Mucosa of descending colon (tissue), 3 donors: ENCODE results near the gene FRMD1. TPM values are rescaled to one million over a fixed set of nuclear protein-coding genes. Genes with fewer than 3 reads are reported as not detected.

ENCODE experiments used
- ATAC-seq: fragments of 200-7000 bp; cut with Tn5 transposase; one replicate; pipeline ENCODE4 v1.9.1; 2020; ENCODE audit warnings: mild to moderate bottlenecking, moderate library complexity
- DNase-seq, 3 donors: peaks; one replicate each; pipeline ENCODE4 v3.0.0-alpha.2; 2020
- H3K36me3 ChIP-seq: fragments of 200-600 bp; one replicate; pipeline ENCODE4 v1.8.0; 2021; ENCODE audit warnings: low read depth, mild to moderate bottlenecking
- H3K4me1 ChIP-seq: fragments of 200-600 bp; one replicate; pipeline ENCODE4 v1.8.0; 2021; ENCODE audit warnings: low read depth, mild to moderate bottlenecking
- H3K4me3 ChIP-seq: fragments of 200-600 bp; one replicate; pipeline ENCODE4 v1.8.0; 2021; ENCODE audit warnings: mild to moderate bottlenecking
- H3K9me3 ChIP-seq: fragments of 200-600 bp; one replicate; pipeline ENCODE4 v1.8.0; 2021; ENCODE audit warnings: mild to moderate bottlenecking
- intact Hi-C, 2 donors: fragments of 100-400 bp; cut with DNase I in 1 of 2; cut with micrococcal nuclease in 1 of 2; formaldehyde crosslinking; loops; one replicate each; pipeline versions ENCODE4 v1.11.0 to v1.11.1; 2022; cut with DNase I, micrococcal nuclease
- total RNA-seq, 3 donors: library from RNA; stranded (reverse); fragmentation: NEBNext Ultra II Directional in 2 of 3; extraction: Animal tissue kit (Norgen Biotek cat#: 25700) in 2 of 3; gene quantifications; one replicate each; pipeline versions ENCODE4 v1.2.1 to v1.2.4, GENCODE V29; 2021 to 2023
- TF ChIP-seq, protein P1 (sequence below): fragments of 200-600 bp; IDR thresholded peaks from one replicate; pipeline ENCODE4 v1.8.0; 2022; ENCODE audit warnings: antibody characterized with exemption, mild to moderate bottlenecking
- donor health status: DM: no; HTN: no; CAD: no; lungs with moderate emphysema.
- donor health status: DM: no; HTN: no; CAD: no.
- donor health status: DM: no; HTN: yes; CAD: no.

The FRMD1 gene
- total RNA-seq, 3 donors from 2014 or later: 14.3 to 57.5 (median 17.1) TPM

DNA sequence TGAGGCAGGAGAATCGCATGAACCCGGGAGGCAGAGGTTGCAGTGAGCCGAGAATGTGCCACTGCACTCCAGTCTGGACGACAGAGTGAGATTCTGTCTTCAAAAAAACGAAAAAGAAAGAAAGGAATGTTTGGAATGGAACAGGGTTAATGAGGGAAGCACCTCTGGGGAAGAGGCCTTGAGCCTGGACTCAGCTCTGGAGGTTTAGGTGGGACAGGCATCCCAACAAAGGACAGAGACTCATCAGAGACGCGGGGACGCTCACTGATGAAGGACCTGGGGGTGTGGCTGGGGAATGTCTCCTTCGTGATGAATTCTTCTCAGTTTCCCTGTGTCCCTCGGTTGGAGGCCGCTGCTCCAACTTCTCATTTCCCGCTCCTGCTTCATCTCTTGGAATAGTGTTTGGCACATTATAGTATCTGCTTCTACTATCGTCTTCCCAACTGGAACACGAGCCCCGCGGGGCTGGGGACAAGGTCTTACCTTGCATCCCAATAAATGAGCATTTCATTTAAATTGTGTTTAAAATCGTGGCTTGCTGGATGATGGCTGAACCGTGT is 54.0 kb downstream of the FRMD1 start:
- intact Hi-C loops: no loop called here
- no peak for ATAC-seq
- TF ChIP-seq, protein P1, sequence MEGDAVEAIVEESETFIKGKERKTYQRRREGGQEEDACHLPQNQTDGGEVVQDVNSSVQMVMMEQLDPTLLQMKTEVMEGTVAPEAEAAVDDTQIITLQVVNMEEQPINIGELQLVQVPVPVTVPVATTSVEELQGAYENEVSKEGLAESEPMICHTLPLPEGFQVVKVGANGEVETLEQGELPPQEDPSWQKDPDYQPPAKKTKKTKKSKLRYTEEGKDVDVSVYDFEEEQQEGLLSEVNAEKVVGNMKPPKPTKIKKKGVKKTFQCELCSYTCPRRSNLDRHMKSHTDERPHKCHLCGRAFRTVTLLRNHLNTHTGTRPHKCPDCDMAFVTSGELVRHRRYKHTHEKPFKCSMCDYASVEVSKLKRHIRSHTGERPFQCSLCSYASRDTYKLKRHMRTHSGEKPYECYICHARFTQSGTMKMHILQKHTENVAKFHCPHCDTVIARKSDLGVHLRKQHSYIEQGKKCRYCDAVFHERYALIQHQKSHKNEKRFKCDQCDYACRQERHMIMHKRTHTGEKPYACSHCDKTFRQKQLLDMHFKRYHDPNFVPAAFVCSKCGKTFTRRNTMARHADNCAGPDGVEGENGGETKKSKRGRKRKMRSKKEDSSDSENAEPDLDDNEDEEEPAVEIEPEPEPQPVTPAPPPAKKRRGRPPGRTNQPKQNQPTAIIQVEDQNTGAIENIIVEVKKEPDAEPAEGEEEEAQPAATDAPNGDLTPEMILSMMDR: no peak

DNA sequence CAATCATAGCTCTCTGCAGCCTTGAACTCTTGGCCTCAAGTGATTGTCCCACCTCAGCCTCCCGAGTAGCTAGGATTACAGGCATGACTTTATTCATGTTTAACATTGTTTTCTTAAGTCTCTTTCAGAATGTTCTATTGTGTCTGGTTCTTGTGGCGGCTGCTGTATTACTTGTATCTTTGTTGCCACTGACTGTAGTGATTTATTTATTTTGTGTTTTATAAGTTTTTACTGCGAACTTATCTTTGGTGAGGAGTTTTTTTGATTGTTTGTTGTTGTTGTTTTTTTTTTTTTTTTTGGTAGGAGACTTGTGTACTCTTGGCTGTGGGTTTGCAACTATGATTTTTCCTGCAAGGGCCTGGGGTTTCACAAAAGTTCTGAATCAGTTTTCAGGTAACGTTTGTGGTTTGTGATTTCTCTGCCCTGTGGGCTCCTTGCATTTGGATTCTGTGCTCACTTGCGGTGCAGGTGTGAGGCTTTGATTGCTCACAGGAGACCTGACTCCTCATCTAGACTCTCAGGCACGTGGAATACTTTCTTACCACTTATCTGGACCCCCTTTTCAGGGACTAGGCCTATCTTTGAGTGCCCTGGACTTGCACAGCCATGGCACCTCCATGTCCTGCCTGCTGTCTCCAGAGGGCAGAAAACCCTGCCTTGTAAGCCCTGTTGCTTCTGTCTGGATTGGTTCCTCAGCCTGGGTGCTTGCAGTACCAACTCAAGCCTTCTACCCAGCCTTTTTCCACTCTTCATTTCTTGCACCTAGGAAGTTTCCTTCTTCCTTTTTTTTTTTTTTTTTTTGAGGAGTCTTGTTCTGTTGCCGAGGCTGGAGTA is 56.3 kb downstream of the FRMD1 start:
- Histone ChIP-seq H3K4me3 (no peak overlapping the region), H3K36me3 (no peaks in the 10 kb centered on the region), H3K9me3 (no peaks in the 10 kb centered on the region), H3K4me1 (peaks cover 13% of the 10 kb centered on the region)
- ATAC-seq (peak; percentile 25), DNase-seq (peak in 1 of 3 donors; percentile 11)
- TF ChIP-seq, protein P1: no peak
- intact Hi-C loops: no loop called here

More for the DNA sequence above, 54.0 kb downstream of the FRMD1 start:
- H3K9me3 ChIP-seq: no peaks in the 10 kb centered on the region
- H3K36me3 ChIP-seq: no peaks in the 10 kb centered on the region
- DNase-seq: no peak
- no peak overlapping the region for H3K4me3 ChIP-seq
- peaks cover 13% of the 10 kb centered on the region for H3K4me1 ChIP-seq

DNA sequence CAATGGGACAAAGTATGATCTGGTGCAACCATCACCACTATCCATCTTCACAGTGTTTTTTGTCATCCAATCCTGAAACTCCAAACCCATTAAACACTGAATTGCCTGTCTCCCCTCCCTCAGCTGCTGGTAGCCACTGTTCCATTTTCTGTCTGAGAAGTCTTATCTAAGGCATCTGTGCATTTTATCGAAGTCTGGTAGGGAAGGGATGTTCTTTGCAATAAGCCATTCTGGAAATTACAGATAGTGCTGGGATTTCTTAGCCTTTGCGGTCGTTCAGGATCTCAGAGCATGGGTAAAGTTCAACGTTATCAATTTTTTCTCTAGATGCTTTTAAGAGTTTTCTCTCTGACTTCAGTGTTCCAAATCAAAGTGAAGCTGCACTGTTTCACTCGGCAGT is 57.4 kb downstream of the FRMD1 start:
- H3K4me3 ChIP-seq: no peak overlapping the region
- ATAC-seq (no peak), DNase-seq (peak in 1 of 3 donors; percentile 0)
- H3K36me3 ChIP-seq: no peaks in the 10 kb centered on the region
- TF ChIP-seq, protein P1: no peak
- no peaks in the 10 kb centered on the region for H3K9me3 ChIP-seq
- intact Hi-C loops: no loop called here
- peaks cover 16% of the 10 kb centered on the region for H3K4me1 ChIP-seq

DNA sequence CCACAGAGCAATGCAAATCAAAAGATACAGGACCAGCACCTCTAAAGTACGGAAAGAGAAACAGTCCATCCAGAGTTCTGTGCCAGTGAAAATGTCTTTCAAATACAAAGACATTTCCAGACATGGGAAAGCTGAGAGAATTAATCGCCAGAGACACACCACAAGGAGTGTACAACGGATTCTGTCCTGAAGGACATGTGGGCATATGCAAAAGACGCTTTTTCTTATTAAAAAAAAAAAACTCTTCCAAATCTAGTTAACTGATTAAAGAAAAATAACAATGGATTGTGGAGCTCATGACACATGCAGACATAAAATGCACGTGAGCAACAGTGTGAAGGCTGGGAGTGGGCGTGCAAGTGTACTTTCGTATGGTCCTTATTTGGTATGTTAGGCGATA is 58.8 kb downstream of the FRMD1 start:
- intact Hi-C loops: no loop called here
- no peak for ATAC-seq
- H3K4me3 ChIP-seq: no peak overlapping the region
- TF ChIP-seq, protein P1: no peak
- no peaks in the 10 kb centered on the region for H3K9me3 ChIP-seq
- no peaks in the 10 kb centered on the region for H3K36me3 ChIP-seq
- DNase-seq: no peak
- peaks cover 26% of the 10 kb centered on the region for H3K4me1 ChIP-seq

DNA sequence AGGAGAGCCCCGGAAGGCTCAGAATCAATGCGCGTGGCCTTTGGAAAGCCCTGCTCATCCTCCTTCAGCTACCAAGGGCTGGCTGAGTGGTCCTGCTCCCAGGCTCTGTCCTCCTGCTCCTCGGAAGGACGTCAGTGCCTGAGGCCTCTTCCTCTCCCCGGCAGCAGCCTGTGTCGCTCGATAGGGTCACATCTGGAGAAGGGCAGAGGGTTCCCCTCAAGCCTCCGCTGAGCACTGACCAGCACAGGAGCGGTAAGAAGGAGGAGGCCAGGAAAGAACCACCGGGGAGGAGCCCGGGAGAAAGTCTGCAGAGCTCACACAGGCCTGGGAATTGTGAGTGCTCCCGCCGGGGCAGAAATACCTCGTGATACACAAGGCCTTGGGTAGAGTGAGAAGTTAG is 60.3 kb downstream of the FRMD1 start:
- ATAC-seq (no peak), DNase-seq (peak in 1 of 3 donors; percentile 1)
- TF ChIP-seq, protein P1: no peak
- Histone ChIP-seq H3K36me3 (no peaks in the 10 kb centered on the region), H3K4me3 (no peak overlapping the region), H3K4me1 (peaks cover 15% of the 10 kb centered on the region), H3K9me3 (no peaks in the 10 kb centered on the region)
- intact Hi-C loops: no loop called here
